Measurements from ENCODE around the gene GPR78. TPM values are rescaled to one million over a fixed set of nuclear protein-coding genes. Genes with fewer than 3 reads are reported as not detected.
"Not testable (repeated sequence)": the region's sequence is repeated elsewhere in the genome, so short reads cannot be mapped to it uniquely, and the experiment has no call there.

Gene GPR78
- total RNA-seq, 1 donor from 2014 or later, result 0.97 TPM

GRCh38 chr4:8571702-8572685 is 8.2 kb upstream of the GPR78 start:
- peaks cover 11% of the 10 kb centered on the region for H3K27me3 Mint-ChIP-seq
- DNase-seq (ENCODE audit: extremely low spot score, unreplicated experiment), result no peak
- peaks cover 7% of the 10 kb centered on the region for H3K4me1 Mint-ChIP-seq (ENCODE audit: unreplicated experiment)
- H3K9me3 Mint-ChIP-seq, result no peaks in the 10 kb centered on the region
- H3K4me3 Mint-ChIP-seq, result peak overlapping the region; percentile 34
- no peaks in the 10 kb centered on the region for H3K36me3 Mint-ChIP-seq
- TF ChIP-seq CTCF (conservative IDR thresholded peaks at IDR 0.05), result no peak
- peak overlapping the region; percentile 70 for H3K27ac Mint-ChIP-seq

GRCh38 chr4:8573266-8573665 is 6.9 kb upstream of the GPR78 start:
- peaks cover 1% of the 10 kb centered on the region for H3K4me1 Mint-ChIP-seq (ENCODE audit: unreplicated experiment)
- H3K27me3 Mint-ChIP-seq, result peaks cover 19% of the 10 kb centered on the region
- TF ChIP-seq CTCF (conservative IDR thresholded peaks at IDR 0.05), result no peak
- H3K4me3 Mint-ChIP-seq, result no peak overlapping the region
- H3K36me3 Mint-ChIP-seq, result no peaks in the 10 kb centered on the region
- H3K27ac Mint-ChIP-seq, result no peak overlapping the region
- no peaks in the 10 kb centered on the region for H3K9me3 Mint-ChIP-seq
- DNase-seq (ENCODE audit: extremely low spot score, unreplicated experiment), result no peak

- TF ChIP-seq CTCF (conservative IDR thresholded peaks at IDR 0.05), result no peak
- no peaks in the 10 kb centered on the region for H3K4me1 Mint-ChIP-seq (ENCODE audit: unreplicated experiment)
- no peaks in the 10 kb centered on the region for H3K36me3 Mint-ChIP-seq
Measured at GRCh38 chr4:8574796-8575370, 5.3 kb upstream of the GPR78 start.

GRCh38 chr4:8575457-8575856 is 4.7 kb upstream of the GPR78 start:
- no peak overlapping the region for H3K4me3 Mint-ChIP-seq
- no peak for TF ChIP-seq CTCF (conservative IDR thresholded peaks at IDR 0.05)

More at GRCh38 chr4:8574796-8575370, 5.3 kb upstream of the GPR78 start:
- Mint-ChIP-seq H3K27me3 (peaks cover 32% of the 10 kb centered on the region), H3K27ac (no peak overlapping the region), H3K4me3 (no peak overlapping the region), H3K9me3 (no peaks in the 10 kb centered on the region)
- no peak for DNase-seq (ENCODE audit: extremely low spot score, unreplicated experiment)

GRCh38 chr4:8576591-8576990 is 3.6 kb upstream of the GPR78 start:
- H3K4me3 Mint-ChIP-seq; DNase-seq (ENCODE audit: extremely low spot score, unreplicated experiment); H3K9me3 Mint-ChIP-seq; H3K4me1 Mint-ChIP-seq (ENCODE audit: unreplicated experiment); H3K27ac Mint-ChIP-seq; H3K36me3 Mint-ChIP-seq: not testable (repeated sequence)
- peaks cover 41% of the 10 kb centered on the region for H3K27me3 Mint-ChIP-seq

More at GRCh38 chr4:8575457-8575856, 4.7 kb upstream of the GPR78 start:
- no peak for DNase-seq (ENCODE audit: extremely low spot score, unreplicated experiment)
- Mint-ChIP-seq H3K9me3 (no peaks in the 10 kb centered on the region), H3K4me1 (ENCODE audit: unreplicated experiment) (no peaks in the 10 kb centered on the region), H3K27me3 (peaks cover 37% of the 10 kb centered on the region), H3K27ac (no peak overlapping the region), H3K36me3 (no peaks in the 10 kb centered on the region)

GRCh38 chr4:8577046-8577445 is 3.1 kb upstream of the GPR78 start:
- Mint-ChIP-seq H3K9me3 (no peaks in the 10 kb centered on the region), H3K36me3 (no peaks in the 10 kb centered on the region), H3K27ac (no peak overlapping the region), H3K4me3 (no peak overlapping the region), H3K4me1 (ENCODE audit: unreplicated experiment) (no peaks in the 10 kb centered on the region), H3K27me3 (peaks cover 46% of the 10 kb centered on the region)
- no peak for TF ChIP-seq CTCF (conservative IDR thresholded peaks at IDR 0.05)
- DNase-seq (ENCODE audit: extremely low spot score, unreplicated experiment), result no peak
